Spleen (tissue), 11 donors: ENCODE data around the gene FBXL20. TPM values are rescaled to one million over a fixed set of nuclear protein-coding genes. Genes with fewer than 3 reads are reported as not detected.

Source experiments
- DNase-seq: peaks from one replicate; pipeline ENCODE4 v3.0.0-alpha.2; 2020
- H3K27ac ChIP-seq, 8 donors: fragments of 200-600 bp; sonication (generic) in 7 of 8; 1 replicate in 4 of 8; 2 replicates in 4 of 8; pipeline versions ENCODE4 v1.5.0 to v1.8.0; 2016 to 2021; ENCODE audit warnings: inconsistent platforms in 4 of 8, mild to moderate bottlenecking in 4 of 8, moderate library complexity in 1 of 8
- H3K27me3 ChIP-seq, 7 donors: fragments of 200-600 bp; sonication (generic) in 6 of 7; replicated peaks in 1 of 7; 1 replicate in 4 of 7; 2 replicates in 3 of 7; pipeline versions ENCODE4 v1.5.0 to v1.8.0; 2016 to 2021; ENCODE audit warnings: inconsistent platforms in 3 of 7, mild to moderate bottlenecking in 1 of 7
- H3K36me3 ChIP-seq, 6 donors: fragments of 200-600 bp; sonication (generic) in 5 of 6; 1 replicate in 4 of 6; 2 replicates in 2 of 6; pipeline versions ENCODE4 v1.5.0 to v1.8.0; 2016 to 2021; ENCODE audit warnings: inconsistent platforms in 2 of 6
- H3K4me1 ChIP-seq, 6 donors: fragments of 200-600 bp; sonication (generic) in 5 of 6; 1 replicate in 3 of 6; 2 replicates in 3 of 6; pipeline versions ENCODE4 v1.5.0 to v1.8.0; 2016 to 2021; ENCODE audit warnings: inconsistent platforms in 3 of 6
- H3K4me3 ChIP-seq, 8 donors: fragments of 200-600 bp; sonication (generic) in 7 of 8; 1 replicate in 4 of 8; 2 replicates in 4 of 8; pipeline versions ENCODE4 v1.5.0 to v1.8.0; 2016 to 2021; ENCODE audit warnings: inconsistent platforms in 4 of 8, mild to moderate bottlenecking in 4 of 8, moderate library complexity in 2 of 8
- H3K9me3 ChIP-seq, 8 donors: fragments of 200-600 bp; sonication (generic) in 7 of 8; 1 replicate in 4 of 8; 2 replicates in 4 of 8; pipeline versions ENCODE4 v1.5.0 to v1.8.0; 2016 to 2021; ENCODE audit warnings: inconsistent platforms in 4 of 8
- CTCF ChIP-seq, 11 experiments: fragments of 200-600 bp in 7 of 11; fragments of 450-650 bp in 4 of 11; sonication (generic) in 4 of 11; IDR thresholded peaks in 8 of 11; conservative IDR thresholded peaks in 3 of 11; 1 replicate in 7 of 11; 2 replicates in 4 of 11; pipeline versions ENCODE4 v1.4.0 to v1.8.0; 2016 to 2021; ENCODE audit warnings: antibody characterized with exemption in 11 of 11, inconsistent platforms in 4 of 11, mild to moderate bottlenecking in 1 of 11
- POLR2A ChIP-seq, 3 donors: fragments of 450-650 bp; IDR thresholded peaks; one replicate each; pipeline ENCODE4 v1.5.1; 2017; ENCODE audit warnings: antibody characterized with exemption in 3 of 3, mild to moderate bottlenecking in 1 of 3
- POLR2AphosphoS5 ChIP-seq, 3 donors: sonication (generic); formaldehyde crosslinking; IDR thresholded peaks; one replicate each; pipeline ENCODE4 v1.5.1; 2017; ENCODE audit warnings: antibody characterized with exemption in 3 of 3
- WGBS, 5 donors: extraction: QIAGEN DNeasy Blood & Tissue Kit in 3 of 5; methylation state at CpG; one replicate each; pipeline versions ENCODE4 v1.1.5 to v1.1.7; 2013 to 2018; 5-methylcytosine and 5-hydroxymethylcytosine counted together
- intact Hi-C: fragments of 100-400 bp; cut with DNase I; formaldehyde crosslinking; loops from one replicate; pipeline ENCODE4 v1.15.0; 2023; ENCODE audit warnings: low total_unique reads
- polyA plus RNA-seq, 3 donors: library from polyadenylated mRNA; stranded (reverse); fragments of 200-250 nt; gene quantifications; one replicate each; pipeline ENCODE4 v1.2.1, GENCODE V29; 2013
- total RNA-seq, 7 donors: library from RNA; depleted of rRNA in 3 of 7; stranded (reverse); fragments of >200 nt in 3 of 7; fragmentation: NEBNext Ultra II Directional in 4 of 7; extraction: Animal tissue kit (Norgen Biotek cat#: 25700) in 4 of 7; gene quantifications; one replicate each; pipeline versions ENCODE4 v1.1.0 to v1.2.1, GENCODE V29; 2016 to 2021
- donor health status: healthy with polysubstance abuse.
- donor health status: DM: no; HTN: no; CAD: no; lungs with moderate emphysema.
- donor health status: DM: no; HTN: no; CAD: no.
- donor health status: Bipolar disorder and iron deficiency.
- donor health status: healthy.
- donor health status: DM: no; HTN: no; CAD: no.
- donor health status: DM: yes; HTN: yes; CAD: no.

The FBXL20 gene
- total and polyA plus RNA-seq, 10 donors: 1.9 to 28.0 (median 24.0) TPM

GRCh38 chr17:39357986-39358385, 43.4 kb downstream of the FBXL20 start:
- Histone ChIP-seq H3K4me1 (peaks cover 2 to 55% (median 36%) of the 10 kb centered on the region in 6 donors), H3K27me3 (no peaks in the 10 kb centered on the region), H3K36me3 (peaks cover 0 to 3% (median 0%) of the 10 kb centered on the region in 6 donors), H3K27ac (peak overlapping the region in 1 of 8 donors; percentile 61), H3K4me3 (no peak overlapping the region), H3K9me3 (no peaks in the 10 kb centered on the region)
- intact Hi-C loops: no loop called here
- WGBS, 5 donors: 77 to 95% (median 83%) methylated on average over 3 of the region's 3 CpGs
- TF ChIP-seq POLR2AphosphoS5 (IDR thresholded peaks at IDR 0.05) (no peak), CTCF (IDR thresholded peaks at IDR 0.05 in 8 of 11, conservative IDR thresholded peaks at IDR 0.05 in 3 of 11) (no peak), POLR2A (IDR thresholded peaks at IDR 0.05) (no peak)
- DNase-seq: no peak

DNA sequence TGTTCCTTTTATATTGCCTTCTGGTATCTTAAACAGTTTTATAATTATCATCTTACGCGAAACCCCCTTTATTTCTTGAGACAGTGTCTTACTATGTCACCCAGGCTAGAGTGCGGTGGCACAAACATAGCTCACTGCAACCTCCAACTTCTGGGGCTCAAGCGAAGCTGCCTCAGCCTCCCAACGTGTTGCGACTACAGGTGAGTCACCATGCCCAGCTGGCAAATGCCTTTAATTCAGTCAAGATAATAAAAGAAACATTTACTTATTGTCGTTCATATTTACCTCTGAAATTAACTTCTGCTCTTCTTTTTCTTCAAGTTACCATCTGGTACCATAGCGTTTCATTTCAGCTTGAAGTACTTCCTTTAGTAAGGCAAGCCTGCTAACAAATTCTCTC, 43.9 kb downstream of the FBXL20 start:
- Histone ChIP-seq H3K27ac (no peak overlapping the region), H3K4me3 (no peak overlapping the region), H3K27me3 (no peaks in the 10 kb centered on the region), H3K9me3 (no peaks in the 10 kb centered on the region), H3K4me1 (peaks cover 2 to 55% (median 38%) of the 10 kb centered on the region in 6 donors), H3K36me3 (peaks cover 0 to 3% (median 0%) of the 10 kb centered on the region in 6 donors)
- 85 to 94% (median 87%) methylated on average over 8 of the region's 8 CpGs for WGBS, 5 donors
- no peak for DNase-seq
- no peak for TF ChIP-seq CTCF (IDR thresholded peaks at IDR 0.05 in 8 of 11, conservative IDR thresholded peaks at IDR 0.05 in 3 of 11)
- intact Hi-C loops: no loop called here

- TF ChIP-seq POLR2AphosphoS5 (IDR thresholded peaks at IDR 0.05): no peak
- no peak for TF ChIP-seq CTCF (IDR thresholded peaks at IDR 0.05 in 8 of 11, conservative IDR thresholded peaks at IDR 0.05 in 3 of 11)
- TF ChIP-seq POLR2A (IDR thresholded peaks at IDR 0.05): no peak
- H3K27ac ChIP-seq: no peak overlapping the region
- intact Hi-C loops: no loop called here
- no peaks in the 10 kb centered on the region for H3K9me3 ChIP-seq
- peaks cover 0 to 3% (median 0%) of the 10 kb centered on the region in 6 donors for H3K36me3 ChIP-seq
- no peak overlapping the region for H3K4me3 ChIP-seq
- no peak for DNase-seq
- peaks cover 0 to 38% (median 25%) of the 10 kb centered on the region in 6 donors for H3K4me1 ChIP-seq
- WGBS, 5 donors: 50 to 66% (median 63%) methylated on average over 2 of the region's 2 CpGs
- H3K27me3 ChIP-seq: no peaks in the 10 kb centered on the region
Measured at GRCh38 chr17:39352986-39353385, 48.4 kb downstream of the FBXL20 start.

- Histone ChIP-seq H3K4me1 (peaks cover 0 to 38% (median 25%) of the 10 kb centered on the region in 6 donors), H3K9me3 (no peaks in the 10 kb centered on the region), H3K27me3 (no peaks in the 10 kb centered on the region), H3K4me3 (no peak overlapping the region), H3K36me3 (peaks cover 0 to 3% (median 0%) of the 10 kb centered on the region in 6 donors), H3K27ac (no peak overlapping the region)
- 59 to 95% (median 78%) methylated on average over 4 of the region's 4 CpGs for WGBS, 5 donors
- DNase-seq: no peak
- intact Hi-C loops: no loop called here
- TF ChIP-seq CTCF (IDR thresholded peaks at IDR 0.05 in 8 of 11, conservative IDR thresholded peaks at IDR 0.05 in 3 of 11) (peak in 1 of 11 experiments; percentile 12), POLR2AphosphoS5 (IDR thresholded peaks at IDR 0.05) (no peak), POLR2A (IDR thresholded peaks at IDR 0.05) (no peak)
Measured at GRCh38 chr17:39352511-39352910, 48.9 kb downstream of the FBXL20 start.
